ENCODE data around the gene AMN1.
"Not testable (repeated sequence)": the region's sequence is repeated elsewhere in the genome, so short reads cannot be mapped to it uniquely, and the experiment has no call there.

The AMN1 gene

GRCh38 chr12:31705621-31706020 lies 23.2 kb downstream of the AMN1 start:
- no peak for ATAC-seq
- TF ChIP-seq ISL1 (CRISPR knock-in tag; IDR thresholded peaks at IDR 0.05) (no peak), PPARA (CRISPR knock-in tag; IDR thresholded peaks at IDR 0.05; ENCODE audit: borderline replicate concordance) (no peak), ARNTL (CRISPR knock-in tag; IDR thresholded peaks at IDR 0.05; ENCODE audit: borderline replicate concordance, low read depth) (no peak)

GRCh38 chr12:31702047-31702446 lies 26.8 kb downstream of the AMN1 start:
- no peak for TF ChIP-seq GLIS3 (CRISPR knock-in tag; IDR thresholded peaks at IDR 0.05)
- TF ChIP-seq TCF4 (CRISPR knock-in tag; IDR thresholded peaks at IDR 0.05; ENCODE audit: borderline replicate concordance): no peak
- no peak for TF ChIP-seq ZC3H10 (CRISPR knock-in tag; IDR thresholded peaks at IDR 0.05)
- no peak for TF ChIP-seq CSRNP3 (CRISPR knock-in tag; IDR thresholded peaks at IDR 0.05)
- no peak for TF ChIP-seq TOX (CRISPR knock-in tag; IDR thresholded peaks at IDR 0.05; ENCODE audit: borderline replicate concordance)
- TF ChIP-seq TSHZ2 (CRISPR knock-in tag; IDR thresholded peaks at IDR 0.05): no peak
- no peak for TF ChIP-seq SNAI2 (CRISPR knock-in tag; IDR thresholded peaks at IDR 0.05)
- no peak for TF ChIP-seq PATZ1 (CRISPR knock-in tag; IDR thresholded peaks at IDR 0.05; ENCODE audit: borderline replicate concordance)
- TF ChIP-seq ISL1 (CRISPR knock-in tag; IDR thresholded peaks at IDR 0.05): no peak
- TF ChIP-seq ARNTL (CRISPR knock-in tag; IDR thresholded peaks at IDR 0.05; ENCODE audit: borderline replicate concordance, low read depth): no peak
- TF ChIP-seq ZNF70 (CRISPR knock-in tag; IDR thresholded peaks at IDR 0.05): no peak
- TF ChIP-seq ZNF8 (CRISPR knock-in tag; IDR thresholded peaks at IDR 0.05): no peak
- no peak for TF ChIP-seq ZNF565 (CRISPR knock-in tag; conservative IDR thresholded peaks at IDR 0.05; ENCODE audit: low read depth)
- no peak for TF ChIP-seq CSDC2 (CRISPR knock-in tag; IDR thresholded peaks at IDR 0.05)
- TF ChIP-seq CREB5 (CRISPR knock-in tag; IDR thresholded peaks at IDR 0.05; ENCODE audit: low read depth): no peak
- ATAC-seq: 0 out of 3 replicates have a peak, but pooled peaks have one; percentile 24

- ATAC-seq: not testable (repeated sequence)
- TF ChIP-seq ZNF8 (CRISPR knock-in tag; IDR thresholded peaks at IDR 0.05): peak; percentile 87
These were observed 38.9 kb downstream of the AMN1 start for GRCh38 chr12:31689921-31690320.

- ATAC-seq: no peak
- TF ChIP-seq TOX (CRISPR knock-in tag; IDR thresholded peaks at IDR 0.05; ENCODE audit: borderline replicate concordance): no peak
These were observed 41.7 kb downstream of the AMN1 start for GRCh38 chr12:31687101-31687527.

- TF ChIP-seq ZFP3 (CRISPR knock-in tag; IDR thresholded peaks at IDR 0.05): no peak
- no peak for TF ChIP-seq CSRNP3 (CRISPR knock-in tag; IDR thresholded peaks at IDR 0.05)
- no peak for TF ChIP-seq TOX (CRISPR knock-in tag; IDR thresholded peaks at IDR 0.05; ENCODE audit: borderline replicate concordance)
- TF ChIP-seq PATZ1 (CRISPR knock-in tag; IDR thresholded peaks at IDR 0.05; ENCODE audit: borderline replicate concordance): no peak
- no peak for TF ChIP-seq OSR1 (CRISPR knock-in tag; IDR thresholded peaks at IDR 0.05)
- no peak for TF ChIP-seq SNAI2 (CRISPR knock-in tag; IDR thresholded peaks at IDR 0.05)
- no peak for TF ChIP-seq ZFP30 (CRISPR knock-in tag; IDR thresholded peaks at IDR 0.05)
- TF ChIP-seq ZNF8 (CRISPR knock-in tag; IDR thresholded peaks at IDR 0.05): no peak
- no peak for ATAC-seq
These were observed 43.0 kb downstream of the AMN1 start for GRCh38 chr12:31685801-31686200.
